SH-SY5Y (cell line): ENCODE measurements around the gene SDK1.

Experiments
- GATA2 ChIP-seq: IDR thresholded peaks from 2 replicates; pipeline ENCODE4 v1.6.1; 2011; ENCODE audit warnings: mild to moderate bottlenecking, low read depth, low read length
- GATA3 ChIP-seq: IDR thresholded peaks from 2 replicates; pipeline ENCODE4 v1.6.1; 2011; ENCODE audit warnings: low read depth, mild to moderate bottlenecking, low read length, moderate library complexity

- no peak for TF ChIP-seq GATA2
- no peak for TF ChIP-seq GATA3
These were observed 772.0 kb downstream of the SDK1 start for GRCh38 chr7:4073052-4073451.
